NCI-H1105 (cell line): ENCODE results near the gene MIGA1.
"Not testable (repeated sequence)": the region's sequence is repeated elsewhere in the genome, so short reads cannot be mapped to it uniquely, and the experiment has no call there.

ENCODE experiments used
- DNase-seq: peaks from one replicate; lab custom pipeline; 2025; lab: John Stamatoyannopoulos, UW

Gene MIGA1

GRCh38 chr1:77910116-77910515, 130.7 kb downstream of the MIGA1 start:
- DNase-seq: no peak

- DNase-seq: not testable (repeated sequence)
Observed at GRCh38 chr1:77918918-77919317, 139.5 kb downstream of the MIGA1 start.

- DNase-seq: no peak
Observed at GRCh38 chr1:77925518-77925917, 146.1 kb downstream of the MIGA1 start.

- DNase-seq: no peak
Observed at GRCh38 chr1:77925956-77926355, 146.5 kb downstream of the MIGA1 start.

GRCh38 chr1:77926561-77927357, 147.3 kb downstream of the MIGA1 start:
- DNase-seq: no peak

GRCh38 chr1:77927414-77927813, 148.0 kb downstream of the MIGA1 start:
- no peak for DNase-seq
